Measurements from ENCODE around the gene SWT1.
A peak's percentile ranks its signal among the peaks of the same experiment; 100 is the strongest.
"Not testable (repeated sequence)": the region's sequence is repeated elsewhere in the genome, so short reads cannot be mapped to it uniquely, and the experiment has no call there.

SWT1 gene

DNA sequence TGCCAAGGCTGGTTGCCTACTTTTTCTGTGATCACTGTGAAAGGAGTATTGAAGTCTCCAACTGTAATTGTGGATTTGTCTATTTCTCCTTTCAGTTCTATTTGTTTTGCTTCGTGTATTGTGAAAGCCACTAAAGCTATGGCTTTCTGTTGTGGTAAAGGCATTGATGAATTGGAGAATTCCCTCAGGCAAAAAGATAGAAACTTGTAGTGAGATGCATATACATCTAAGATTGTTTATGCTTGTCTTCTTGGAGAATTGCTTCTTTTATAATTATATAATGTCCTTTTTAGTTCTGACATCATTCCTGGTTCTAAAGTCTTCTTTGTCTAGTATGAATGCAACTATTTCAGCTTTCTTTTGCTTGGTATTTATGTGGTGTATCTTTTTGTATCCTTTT is 36.8 kb downstream of the SWT1 start:
- DNase-seq = no peak

DNA sequence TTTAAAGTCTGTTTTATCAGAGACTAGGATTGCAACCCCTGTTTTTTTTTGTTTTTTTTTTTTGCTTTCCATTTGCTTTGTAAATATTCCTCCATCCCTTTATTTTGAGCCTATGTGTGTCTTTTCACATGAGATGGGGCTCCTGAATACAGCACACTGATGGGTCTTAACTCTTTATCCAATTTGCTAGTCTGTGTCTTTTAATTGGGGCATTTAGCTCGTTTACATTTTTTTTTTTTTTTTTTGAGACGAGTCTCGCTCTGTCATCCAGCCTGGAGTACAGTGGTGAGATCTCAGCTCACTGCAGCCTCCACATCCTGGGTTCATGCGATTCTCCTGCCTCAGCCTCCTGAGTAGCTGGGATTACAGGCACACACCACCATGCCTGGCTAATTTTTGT is 41.7 kb downstream of the SWT1 start:
- not testable (repeated sequence) for DNase-seq

DNA sequence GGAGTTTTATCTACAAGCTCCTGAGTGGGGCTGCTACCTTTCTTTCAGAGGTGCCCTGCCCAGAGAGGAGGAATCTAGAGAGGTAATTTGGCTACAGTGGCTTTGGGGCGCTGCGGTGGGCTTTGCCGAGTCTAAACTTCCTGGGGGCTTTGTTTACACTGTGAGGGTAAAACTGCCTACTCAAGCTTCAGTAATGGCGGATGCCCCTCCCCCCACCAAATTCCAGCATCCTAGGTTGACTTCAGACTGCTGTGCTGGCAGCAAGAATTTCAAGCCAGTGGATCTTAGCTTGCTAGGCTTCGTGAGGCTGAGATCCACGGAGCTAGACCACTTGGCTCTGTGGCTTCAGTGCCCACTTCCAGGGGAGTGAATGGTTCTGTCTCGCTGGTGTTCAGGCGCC is 43.9 kb downstream of the SWT1 start:
- DNase-seq = no peak

DNA sequence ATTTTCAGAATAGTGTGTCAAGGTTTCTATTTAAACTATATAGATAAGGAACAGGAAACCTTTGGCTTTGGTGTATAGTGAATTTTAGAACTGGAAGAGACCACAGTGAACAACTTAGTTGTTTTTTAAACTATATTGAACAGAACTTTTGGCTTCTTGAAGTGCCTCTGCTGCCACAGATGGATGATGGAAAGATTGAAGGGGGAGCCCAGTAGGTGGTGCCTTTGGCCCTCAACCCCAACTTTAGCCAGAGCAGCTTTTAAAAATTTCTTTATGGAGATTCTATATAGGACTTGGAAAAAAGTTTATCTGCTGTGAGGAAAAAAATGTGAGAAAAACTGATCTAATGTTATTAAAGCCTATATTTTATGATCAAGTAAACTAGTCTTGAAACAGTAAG is 50.2 kb downstream of the SWT1 start:
- DNase-seq = no peak

DNA sequence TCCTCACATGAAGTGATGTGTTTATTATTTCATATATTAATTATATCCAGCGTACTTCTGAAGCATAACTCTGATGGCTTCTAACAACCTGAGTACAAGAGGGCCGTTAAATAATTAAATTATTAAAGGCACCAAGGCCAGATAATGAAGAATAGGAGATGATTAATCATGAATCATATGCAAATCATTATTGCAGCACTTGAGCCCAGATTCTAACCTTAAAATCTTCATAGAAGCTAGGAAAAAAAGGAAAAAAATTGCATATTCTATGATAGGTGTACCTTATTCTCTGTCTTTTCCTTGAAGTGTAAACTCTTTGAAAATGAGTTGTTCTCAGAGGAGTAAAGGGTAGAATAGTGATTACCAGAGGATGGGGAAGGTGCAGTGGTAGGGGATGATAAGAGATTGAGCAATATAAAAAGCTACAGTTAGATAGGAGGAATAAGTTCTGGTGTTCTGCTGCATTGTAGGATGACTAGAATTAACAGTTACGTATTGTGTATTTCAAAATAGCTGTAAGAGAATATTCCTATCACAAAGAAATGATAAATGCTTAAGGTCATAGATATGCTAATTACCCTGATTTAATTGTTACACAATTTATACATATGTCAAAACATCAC is 51.1 kb downstream of the SWT1 start:
- no peak for DNase-seq

DNA sequence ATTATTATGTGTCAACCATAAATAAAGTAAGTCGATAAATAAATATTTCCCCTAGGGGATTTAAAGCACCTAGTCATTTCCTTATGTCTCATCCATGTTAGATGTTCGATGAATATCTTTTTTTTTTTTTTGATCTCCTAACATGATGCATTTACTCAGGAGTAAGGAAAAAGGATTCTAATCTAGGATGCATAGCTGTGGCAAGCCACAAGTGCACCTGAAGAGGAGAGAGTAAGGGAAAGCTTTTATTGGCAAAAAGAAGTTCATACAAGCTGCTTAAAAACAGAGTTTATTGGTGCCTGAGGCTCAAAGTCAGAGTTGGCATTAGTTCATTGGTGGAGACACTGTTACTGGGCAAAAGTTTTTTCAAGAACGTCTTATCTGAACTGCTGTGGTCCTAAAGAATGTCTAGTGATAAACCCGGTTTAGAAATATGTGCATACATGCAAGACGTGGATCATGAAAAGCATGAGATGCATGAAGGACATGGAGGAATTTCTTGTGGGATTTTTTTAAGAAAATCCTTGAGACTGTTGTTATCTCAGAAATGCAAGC is 51.7 kb downstream of the SWT1 start:
- DNase-seq = no peak

DNA sequence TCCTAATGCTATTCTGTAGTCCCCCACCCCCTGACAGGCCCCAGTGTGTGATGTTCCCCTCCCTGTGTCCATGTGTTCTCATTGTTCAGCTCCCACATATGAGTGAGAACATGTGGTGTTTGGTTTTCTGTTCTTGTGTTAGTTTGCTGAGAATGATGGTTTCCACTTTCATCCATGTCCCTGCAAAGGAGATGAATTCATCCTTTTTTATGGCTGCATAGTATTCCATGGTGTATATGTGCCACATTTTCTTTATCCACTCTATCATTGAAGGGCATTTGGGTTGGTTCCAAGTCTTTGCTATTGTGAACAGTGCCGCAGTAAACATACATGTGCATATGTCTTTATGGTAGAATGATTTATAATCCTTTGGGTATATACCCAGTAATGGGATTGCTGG is 52.4 kb downstream of the SWT1 start:
- DNase-seq = not testable (repeated sequence)

DNA sequence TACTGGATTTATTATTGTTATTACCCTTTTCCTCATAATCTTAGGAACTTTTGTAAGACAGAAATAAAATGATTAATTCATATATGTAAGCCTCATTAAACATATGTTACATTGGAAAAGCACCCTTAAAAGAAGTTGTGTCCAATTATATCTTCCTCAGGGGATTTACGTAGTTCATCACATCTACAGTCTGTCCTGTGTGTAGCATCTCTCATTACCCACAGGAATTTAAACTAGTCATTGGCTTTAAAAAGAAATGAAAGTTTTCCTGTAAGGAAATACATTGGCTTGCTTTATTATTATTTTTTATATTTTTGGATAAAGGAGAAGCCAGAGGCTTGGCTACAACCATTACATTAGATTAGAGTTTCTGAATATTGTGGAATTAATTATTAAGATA is 56.1 kb downstream of the SWT1 start:
- no peak for DNase-seq

DNA sequence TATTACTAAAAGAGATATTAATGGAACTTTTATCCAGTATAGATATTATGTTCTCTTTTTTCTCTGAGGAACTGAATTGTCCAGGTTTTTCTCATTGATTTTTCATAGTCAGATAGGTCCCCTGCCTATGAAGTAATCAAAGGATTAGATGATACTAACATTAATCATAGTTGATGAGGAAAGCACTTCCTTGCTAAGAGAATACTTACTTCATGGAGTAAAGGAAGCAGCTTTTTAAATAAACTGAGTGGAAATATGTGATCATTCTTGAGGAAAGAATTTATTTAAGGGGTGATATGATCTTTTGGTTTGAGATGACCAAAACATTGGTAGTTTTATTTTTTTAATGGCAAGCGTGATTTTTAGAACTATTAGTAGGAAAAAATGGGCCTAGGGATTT is 58.9 kb downstream of the SWT1 start:
- no peak for DNase-seq

DNA sequence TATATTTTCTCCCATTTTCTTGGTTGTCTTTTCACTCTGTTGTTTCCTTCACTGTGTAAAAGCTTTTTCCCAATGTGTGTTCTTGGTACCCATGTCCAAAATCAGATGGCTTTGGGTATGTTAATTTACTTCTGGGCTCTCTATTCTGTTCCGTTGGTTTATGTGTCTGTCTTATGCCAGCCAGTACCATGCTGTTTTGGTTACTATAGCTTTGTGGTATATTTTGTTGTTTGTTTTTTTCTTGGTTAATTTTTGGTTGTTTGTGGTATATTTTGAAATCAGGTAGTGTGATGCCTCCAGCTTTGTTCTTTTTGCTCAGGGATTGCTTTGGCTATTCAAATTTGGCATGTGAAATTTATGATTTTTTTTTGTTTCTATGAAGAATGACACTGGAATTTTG is 67.2 kb downstream of the SWT1 start:
- no peak for DNase-seq

DNA sequence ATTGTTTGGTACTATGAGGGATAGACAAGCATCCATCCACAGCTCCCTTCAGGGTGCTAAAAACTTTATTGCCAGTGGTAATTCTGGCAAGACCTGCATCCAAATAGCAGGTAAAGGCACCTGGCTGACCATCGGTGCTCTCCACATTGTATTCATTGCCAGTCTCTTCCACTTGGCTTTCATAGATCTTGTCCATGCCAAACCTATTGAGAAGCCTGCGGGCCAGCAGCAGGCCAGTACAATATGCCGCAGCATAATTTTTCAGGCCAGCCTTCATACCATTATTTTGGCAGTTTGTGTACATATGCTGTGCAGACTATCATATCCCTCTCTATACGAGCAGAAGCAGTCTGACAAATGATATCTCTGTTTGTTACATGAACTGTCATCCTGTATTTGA is 70.2 kb downstream of the SWT1 start:
- DNase-seq = no peak

DNA sequence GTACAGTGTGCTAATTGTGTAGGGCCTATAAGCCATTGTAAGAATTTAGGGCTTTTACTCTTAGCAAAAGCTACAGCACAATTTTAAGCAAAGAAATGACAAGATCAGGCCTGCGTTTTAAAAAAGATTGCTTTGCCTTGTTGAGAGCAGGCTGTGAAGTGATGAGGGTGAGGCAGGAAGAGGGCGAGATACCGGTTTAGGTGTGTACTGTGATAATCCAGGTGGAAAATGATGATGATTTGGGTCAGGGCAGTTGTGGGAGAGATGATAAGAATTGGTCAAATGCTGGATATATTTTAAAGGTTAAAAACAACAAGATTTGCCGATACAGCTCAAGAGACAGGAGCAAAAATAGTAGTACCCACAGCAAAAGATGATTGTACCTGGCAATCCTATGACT is 72.0 kb downstream of the SWT1 start:
- no peak for DNase-seq

DNA sequence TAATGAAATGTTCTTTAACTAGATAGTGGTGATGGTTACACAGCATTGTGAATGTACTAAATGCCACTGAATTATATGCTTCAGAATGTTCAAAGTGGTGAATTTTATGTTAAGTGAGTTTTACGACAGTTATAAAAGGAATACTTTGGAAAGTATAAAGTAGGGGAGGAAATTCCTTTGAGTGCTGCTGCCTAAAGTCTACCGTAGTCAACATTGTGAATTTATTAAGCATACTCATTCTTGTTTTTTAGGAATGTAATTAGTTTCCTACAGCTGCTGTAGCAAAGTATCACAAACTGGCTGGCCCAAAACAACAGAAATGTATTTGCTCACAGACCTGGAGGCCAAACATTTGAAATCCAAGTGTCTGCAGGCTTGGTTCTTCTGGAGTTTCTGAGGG is 73.0 kb downstream of the SWT1 start:
- DNase-seq = no peak

DNA sequence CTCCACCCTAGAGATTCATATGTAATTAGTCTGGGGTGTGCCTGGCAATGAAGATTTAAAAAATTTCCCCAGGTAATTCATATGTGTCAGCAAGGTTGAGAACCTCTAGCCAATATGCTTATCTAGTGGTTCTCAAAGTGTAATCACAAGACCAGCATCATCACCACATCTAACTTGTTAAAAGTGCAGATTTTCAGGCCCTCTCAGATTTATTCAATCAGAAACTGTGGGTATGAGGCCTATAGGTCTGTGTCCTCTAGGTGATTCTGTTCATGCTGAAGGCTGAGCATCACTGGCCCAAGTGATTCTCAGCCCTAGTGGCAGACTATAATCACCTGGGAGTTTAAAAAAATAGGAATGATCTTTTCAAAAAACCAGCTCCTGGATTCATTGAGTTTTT is 75.9 kb downstream of the SWT1 start:
- no peak for DNase-seq

DNA sequence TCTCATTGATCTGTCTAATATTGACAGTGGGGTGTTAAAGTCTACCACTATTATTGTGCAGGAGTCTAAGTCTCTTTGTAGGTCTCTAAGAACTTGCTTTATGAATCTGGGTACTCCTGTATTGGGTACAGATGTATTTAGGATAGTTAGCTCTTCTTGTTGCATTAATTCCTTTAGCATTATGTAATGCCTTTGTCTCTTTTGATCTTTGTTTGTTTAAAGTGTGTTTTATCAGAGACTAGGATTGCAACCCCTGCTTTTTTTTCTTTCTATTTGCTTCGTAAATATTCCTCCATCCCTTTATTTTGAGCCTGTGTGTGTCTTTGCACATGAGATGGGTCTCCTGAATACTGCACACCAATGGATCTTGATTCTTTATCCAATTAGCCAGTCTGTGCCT is 77.2 kb downstream of the SWT1 start:
- not testable (repeated sequence) for DNase-seq

DNA sequence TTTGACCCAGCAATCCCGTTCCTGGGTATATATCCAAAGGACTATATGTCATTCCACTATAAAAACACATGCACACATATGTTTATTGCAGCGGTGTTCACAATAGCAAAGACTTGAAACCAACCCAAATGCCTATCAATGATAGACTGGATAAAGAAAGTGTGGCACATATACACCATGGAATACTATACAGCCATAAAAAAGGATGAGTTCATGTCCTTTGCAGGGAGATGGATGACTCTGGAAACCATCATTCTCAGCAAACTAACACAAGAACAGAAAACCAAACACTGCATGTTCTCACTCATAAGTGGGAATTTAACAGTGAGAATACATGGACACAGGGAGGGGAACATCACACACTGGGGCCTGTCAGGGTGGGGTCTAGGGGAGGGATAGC is 80.2 kb downstream of the SWT1 start:
- not testable (repeated sequence) for DNase-seq

DNA sequence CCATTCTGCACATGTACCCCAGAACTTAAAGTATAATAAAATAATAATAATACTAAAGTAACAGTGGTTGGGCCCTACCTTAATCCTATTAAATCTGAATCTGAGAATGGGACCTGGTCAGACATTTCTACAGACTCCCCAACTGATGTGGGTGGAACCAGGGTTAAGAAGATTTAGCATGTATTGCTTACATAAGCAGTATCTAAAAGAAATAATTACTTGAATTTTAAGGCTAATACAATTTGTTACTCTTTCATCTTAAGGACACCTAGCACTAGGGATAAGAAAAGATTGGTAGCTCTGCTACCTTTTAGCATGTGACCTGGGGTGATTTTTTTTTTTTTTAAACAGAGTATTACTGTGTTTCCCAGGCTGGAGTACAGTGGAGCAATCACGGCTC is 80.7 kb downstream of the SWT1 start:
- no peak for DNase-seq

DNA sequence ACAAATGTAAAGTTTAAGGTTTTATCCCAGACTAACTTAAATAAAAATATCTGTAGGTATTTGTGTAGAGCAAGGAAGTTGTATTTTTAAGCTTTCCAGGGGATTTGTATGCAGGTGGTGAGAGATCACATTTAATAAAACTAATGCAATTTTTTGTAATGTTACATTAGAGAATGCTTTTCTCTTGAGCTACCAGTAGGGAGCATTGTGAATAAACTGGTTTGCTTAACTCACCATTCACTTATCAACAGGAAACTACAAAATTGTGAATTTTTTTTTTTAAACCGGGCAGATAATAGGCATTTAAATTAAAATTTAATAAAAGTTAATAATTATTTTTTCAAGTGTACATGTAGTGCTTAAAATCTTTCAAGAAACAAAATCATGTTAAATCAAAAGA is 81.5 kb downstream of the SWT1 start:
- DNase-seq = no peak

DNA sequence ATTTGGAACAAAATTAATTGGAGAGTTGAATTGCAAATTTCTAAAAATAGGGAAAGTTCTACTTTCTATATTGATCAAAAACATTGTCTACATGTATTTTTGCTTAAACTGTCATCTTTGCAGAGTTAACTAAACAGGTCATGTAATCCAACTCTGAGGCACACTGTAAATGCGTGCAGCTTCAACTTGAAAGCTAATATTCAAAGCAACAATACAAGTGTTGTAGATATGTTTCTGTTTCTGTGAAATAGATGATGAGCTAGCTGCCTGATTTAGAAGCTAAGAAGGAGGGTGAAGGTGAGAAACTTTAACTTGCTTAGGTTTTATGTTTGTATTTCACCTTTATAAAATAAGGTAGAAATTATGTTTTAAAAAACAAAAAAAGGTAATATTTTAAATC is 82.9 kb downstream of the SWT1 start:
- no peak for DNase-seq

DNA sequence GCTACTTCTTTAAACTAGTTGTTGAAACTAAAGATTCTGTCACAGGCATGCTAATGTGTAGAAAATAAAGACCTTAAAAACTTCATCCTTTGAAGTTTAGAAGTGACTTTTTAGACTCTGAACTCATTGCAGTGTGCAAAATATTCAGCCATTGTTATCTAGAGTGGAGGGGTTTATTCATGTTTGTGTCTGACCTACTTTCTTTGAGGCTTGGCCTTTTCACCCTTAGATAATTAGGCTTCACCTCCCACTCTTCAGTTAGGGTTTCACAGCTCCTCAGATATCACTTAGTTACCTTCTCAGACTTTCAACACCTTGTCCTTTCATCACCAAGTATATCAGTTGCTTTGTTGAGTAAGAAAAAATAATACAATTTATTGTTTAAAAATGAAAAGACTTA is 84.2 kb downstream of the SWT1 start:
- DNase-seq = no peak

DNA sequence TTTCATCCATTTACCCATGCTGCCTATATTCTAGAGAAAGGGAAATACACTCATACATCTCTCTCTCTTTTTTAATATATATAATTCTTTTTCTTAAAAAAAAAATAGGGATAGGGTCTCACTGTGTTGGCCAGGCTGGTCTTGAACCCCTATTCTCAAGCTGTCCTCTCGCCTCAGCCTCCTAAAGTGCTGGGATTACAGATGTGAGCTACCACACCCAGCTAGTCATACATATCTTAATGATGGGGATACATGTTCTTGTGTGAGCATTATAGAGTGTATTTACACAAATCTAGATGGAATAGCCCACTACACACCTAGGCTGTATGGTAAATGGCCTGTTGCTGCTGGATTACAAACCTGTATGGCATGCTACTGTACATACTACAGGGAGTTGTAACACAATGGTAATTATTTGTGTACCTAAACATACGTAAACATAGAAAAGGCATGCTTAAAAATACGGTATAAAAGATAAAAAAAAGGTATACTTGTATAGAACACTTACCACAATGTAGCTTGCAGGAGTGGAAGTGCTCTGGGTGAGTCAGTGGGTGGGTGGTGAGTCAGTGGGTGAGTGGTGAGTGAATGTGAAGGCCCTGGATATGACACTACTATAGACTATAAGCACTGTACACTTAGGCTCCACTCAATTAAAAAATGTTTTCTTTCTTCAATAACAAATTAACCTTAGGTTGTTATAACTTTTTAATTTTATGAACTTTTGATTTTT is 87.2 kb downstream of the SWT1 start:
- peak; percentile 62 for DNase-seq

DNA sequence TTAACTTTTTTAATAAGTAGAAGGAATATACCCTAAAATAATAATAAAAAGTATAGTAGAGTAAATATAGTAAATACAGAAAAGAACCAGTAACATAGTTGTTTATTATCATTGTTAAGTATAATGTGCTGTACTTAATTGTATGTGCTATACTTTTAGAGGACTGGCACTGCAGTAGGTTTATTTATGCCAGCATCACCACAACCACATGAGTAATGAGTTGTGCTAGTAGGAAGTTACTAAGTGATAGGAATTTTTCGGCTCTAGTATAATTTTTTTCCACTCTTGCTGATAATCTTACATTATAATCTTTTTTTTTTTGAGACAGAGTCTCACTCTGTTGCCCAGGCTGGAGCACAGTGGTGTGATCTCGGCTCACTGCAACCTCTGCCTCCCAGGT is 88.5 kb downstream of the SWT1 start:
- no peak for DNase-seq

DNA sequence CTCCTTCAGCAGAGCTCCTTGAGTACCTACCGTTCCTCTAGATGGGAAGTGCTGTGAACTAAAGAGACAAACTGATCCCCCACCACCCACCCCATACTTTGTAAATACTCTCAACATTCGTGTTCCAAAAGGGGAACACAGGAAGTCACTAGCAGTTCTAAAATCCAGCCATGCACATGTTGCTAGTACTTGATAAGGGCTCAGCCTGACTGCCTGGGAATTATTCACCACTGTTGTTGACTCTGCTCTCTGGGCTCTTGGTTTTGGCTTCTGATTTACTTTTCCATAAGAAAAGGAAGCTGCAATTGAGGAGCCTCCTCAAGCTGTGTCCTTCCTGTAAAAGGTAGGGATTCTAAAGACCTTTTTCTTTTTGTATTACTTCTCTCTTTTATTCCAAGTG is 92.6 kb downstream of the SWT1 start:
- DNase-seq = no peak

DNA sequence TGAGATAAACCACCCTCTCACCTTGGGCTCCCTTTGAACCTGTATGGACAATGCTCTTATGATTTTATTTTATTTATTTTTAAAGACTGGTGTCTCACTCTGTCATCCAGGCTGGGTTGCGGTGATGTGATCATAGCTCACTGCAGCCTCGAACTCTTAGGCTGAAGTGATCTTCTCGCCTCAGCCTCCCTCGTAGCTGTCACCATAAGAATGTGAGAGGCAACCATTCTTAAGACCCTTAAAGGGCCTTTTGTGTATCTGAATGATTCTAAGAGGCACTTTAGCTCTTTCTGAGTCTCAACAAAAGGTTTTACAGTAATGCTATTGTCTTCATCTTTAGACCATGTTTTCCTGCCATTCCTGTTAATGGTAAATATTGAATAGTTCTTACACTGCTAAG is 93.1 kb downstream of the SWT1 start:
- DNase-seq = no peak

DNA sequence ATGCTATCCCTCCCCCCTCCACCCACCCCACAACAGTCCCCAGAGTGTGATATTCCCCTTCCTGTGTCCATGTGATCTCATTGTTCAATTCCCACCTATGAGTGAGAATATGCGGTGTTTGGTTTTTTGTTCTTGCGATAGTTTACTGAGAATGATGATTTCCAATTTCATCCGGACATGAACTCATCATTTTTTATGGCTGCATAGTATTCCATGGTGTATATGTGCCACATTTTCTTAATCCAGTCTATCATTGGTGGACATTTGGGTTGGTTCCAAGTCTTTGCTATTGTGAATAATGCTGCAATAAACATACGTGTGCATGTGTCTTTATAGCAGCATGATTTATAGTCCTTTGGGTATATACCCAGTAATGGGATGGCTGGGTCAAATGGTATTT is 95.0 kb downstream of the SWT1 start:
- DNase-seq = not testable (repeated sequence)

Measured in activated CD8-positive, alpha-beta memory T cell treated with anti-CD3 and anti-CD28 coated beads, Interleukin-2, amount 50 U/mL, for 4 hours (primary cell).